ENCODE data around the gene ERGIC1.

- no peak for TF ChIP-seq CTCF (IDR thresholded peaks at IDR 0.05)
- peak in 1 of 2 donors; percentile 62 for TF ChIP-seq POLR2A (IDR thresholded peaks at IDR 0.05)
Measured at GRCh38 chr5:172866802-172867748, 33.0 kb downstream of the ERGIC1 start.

All from thyroid gland (tissue), 4 donors.